Calu3 (cell line): Measurements from ENCODE around the gene TAS2R13. TPM values are rescaled to one million over a fixed set of nuclear protein-coding genes. Genes with fewer than 3 reads are reported as not detected.

Experiments
- BruUV-seq: library from RNA; stranded (reverse); fragments of 400-500 nt; replicated peaks from 2 replicates; lab custom pipeline; 2021; lab: Mats Ljungman, UMichigan
- CTCF ChIA-PET: fragments of 300-600 bp; sonication (Branson Sonifier 250); formaldehyde crosslinking; loops from one replicate; lab custom pipeline; 2022; ENCODE audit warnings: antibody characterized with exemption; lab: Charles Lee
- DNase-seq: peaks from one replicate; pipeline ENCODE4 v3.0.0; 2022
- H3K27ac Mint-ChIP-seq: one replicate; pipeline ENCODE4 v1.8.0; 2022; ENCODE audit warnings: mixed read lengths; ENCODE audit not compliant: unreplicated experiment
- H3K27me3 Mint-ChIP-seq: one replicate; pipeline ENCODE4 v1.8.0; 2022; ENCODE audit warnings: mixed read lengths; ENCODE audit not compliant: unreplicated experiment
- H3K36me3 Mint-ChIP-seq: one replicate; pipeline ENCODE4 v1.8.0; 2022; ENCODE audit warnings: mild to moderate bottlenecking, moderate library complexity, mixed read lengths; ENCODE audit not compliant: insufficient read depth, unreplicated experiment
- H3K4me1 Mint-ChIP-seq: one replicate; pipeline ENCODE4 v1.8.0; 2022; ENCODE audit warnings: mild to moderate bottlenecking, low read depth, mixed read lengths; ENCODE audit not compliant: unreplicated experiment
- H3K4me3 Mint-ChIP-seq: one replicate; pipeline ENCODE4 v1.8.0; 2022; ENCODE audit warnings: mild to moderate bottlenecking, low read depth, moderate library complexity, mixed read lengths; ENCODE audit not compliant: unreplicated experiment
- H3K9me3 Mint-ChIP-seq: one replicate; pipeline ENCODE4 v1.8.0; 2022; ENCODE audit warnings: low read depth, mixed read lengths; ENCODE audit not compliant: unreplicated experiment
- intact Hi-C: fragments of 100-400 bp; cut with micrococcal nuclease; formaldehyde crosslinking; loops from one replicate; pipeline ENCODE4 v1.10.0; 2022; ENCODE audit not compliant: unreplicated experiment
- total RNA-seq: library from RNA; stranded (reverse); gene quantifications from 2 replicates; pipeline ENCODE4 v1.2.3, GENCODE V29; 2022
- TF ChIP-seq, protein P1 (sequence below): fragments of 200-600 bp; IDR thresholded peaks from one replicate; pipeline ENCODE4 v1.8.0; 2022; ENCODE audit warnings: antibody characterized with exemption; ENCODE audit not compliant: unreplicated experiment

Gene TAS2R13
- total RNA-seq, 1 experiment from 2014 or later, result 2.5 TPM

DNA sequence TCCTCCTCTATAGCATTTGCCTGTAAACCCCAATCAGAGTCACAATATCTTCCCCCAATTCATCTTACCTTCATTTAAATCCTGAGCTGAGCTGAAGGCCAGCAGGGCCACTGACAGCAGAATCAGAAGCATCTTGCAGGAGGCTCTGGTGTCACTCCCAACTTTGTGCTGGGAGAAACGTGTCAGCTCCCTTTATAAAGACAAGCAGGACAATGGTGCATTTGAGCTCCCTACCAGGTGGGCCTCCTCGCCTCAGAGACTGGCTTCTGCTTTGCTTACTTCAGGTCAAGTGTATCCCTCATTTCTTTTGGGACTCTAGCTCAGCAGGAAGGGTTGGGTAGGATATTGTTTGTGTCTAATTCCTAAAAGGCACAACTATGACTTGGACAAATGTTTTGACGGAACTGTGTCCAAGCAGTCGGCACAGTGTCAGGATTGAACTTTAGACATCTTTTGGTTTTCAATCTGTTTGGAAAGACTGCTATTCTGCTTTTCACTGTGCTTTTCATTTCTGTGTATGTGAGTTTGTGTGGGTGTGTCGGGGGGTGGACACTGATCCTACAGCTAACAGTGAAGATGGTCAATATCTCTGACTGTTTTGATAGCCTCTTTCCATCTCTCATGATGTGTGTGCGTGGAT, 25.2 kb downstream of the TAS2R13 start, which contains the start of gene PRH1:
TSS of gene PRH1 (minus strand) at position 170 of the 640 bp plus-strand sequence. CDS start at position 132, 38 bp downstream.
- TF ChIP-seq, protein P1, sequence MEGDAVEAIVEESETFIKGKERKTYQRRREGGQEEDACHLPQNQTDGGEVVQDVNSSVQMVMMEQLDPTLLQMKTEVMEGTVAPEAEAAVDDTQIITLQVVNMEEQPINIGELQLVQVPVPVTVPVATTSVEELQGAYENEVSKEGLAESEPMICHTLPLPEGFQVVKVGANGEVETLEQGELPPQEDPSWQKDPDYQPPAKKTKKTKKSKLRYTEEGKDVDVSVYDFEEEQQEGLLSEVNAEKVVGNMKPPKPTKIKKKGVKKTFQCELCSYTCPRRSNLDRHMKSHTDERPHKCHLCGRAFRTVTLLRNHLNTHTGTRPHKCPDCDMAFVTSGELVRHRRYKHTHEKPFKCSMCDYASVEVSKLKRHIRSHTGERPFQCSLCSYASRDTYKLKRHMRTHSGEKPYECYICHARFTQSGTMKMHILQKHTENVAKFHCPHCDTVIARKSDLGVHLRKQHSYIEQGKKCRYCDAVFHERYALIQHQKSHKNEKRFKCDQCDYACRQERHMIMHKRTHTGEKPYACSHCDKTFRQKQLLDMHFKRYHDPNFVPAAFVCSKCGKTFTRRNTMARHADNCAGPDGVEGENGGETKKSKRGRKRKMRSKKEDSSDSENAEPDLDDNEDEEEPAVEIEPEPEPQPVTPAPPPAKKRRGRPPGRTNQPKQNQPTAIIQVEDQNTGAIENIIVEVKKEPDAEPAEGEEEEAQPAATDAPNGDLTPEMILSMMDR, result no peak
- intact Hi-C loops, result no loop called here

DNA sequence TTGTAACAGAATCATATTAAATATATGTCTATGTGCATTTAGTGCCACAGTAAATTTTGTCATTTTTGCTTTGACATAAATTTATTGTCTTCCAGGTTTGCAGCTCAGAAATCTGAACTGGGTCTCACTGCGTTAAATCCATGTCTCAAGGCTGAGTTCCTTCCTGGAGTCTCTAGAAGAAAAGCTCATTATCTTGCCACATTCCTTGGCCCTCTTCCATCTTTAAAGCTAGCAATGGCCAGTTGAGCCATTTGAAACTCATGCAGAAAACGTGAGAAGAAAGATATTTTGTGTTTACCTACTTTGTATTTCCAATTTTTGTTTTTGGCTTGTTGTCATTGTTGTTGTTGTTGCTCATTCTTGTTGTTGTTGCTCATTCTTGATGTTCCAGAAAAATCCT, 36.0 kb downstream of the TAS2R13 start:
- Mint-ChIP-seq H3K27me3 (no peaks in the 10 kb centered on the region), H3K27ac (no peak overlapping the region), H3K9me3 (peaks cover 4% of the 10 kb centered on the region), H3K36me3 (no peaks in the 10 kb centered on the region), H3K4me3 (no peak overlapping the region), H3K4me1 (no peaks in the 10 kb centered on the region)
- CTCF ChIA-PET, result no interaction called here
- no peak for DNase-seq
- no TSS peak for BruUV-seq
- TF ChIP-seq, protein P1, result no peak
- intact Hi-C loops, result no loop called here

More for the DNA sequence above, 25.2 kb downstream of the TAS2R13 start, which contains the start of gene PRH1:
- H3K36me3 Mint-ChIP-seq, result peaks cover 4% of the 10 kb centered on the region
- no peaks in the 10 kb centered on the region for H3K9me3 Mint-ChIP-seq
- CTCF ChIA-PET, result no interaction called here
- no peak within 1 kb of the TSS for H3K27ac Mint-ChIP-seq
- no TSS peak for BruUV-seq
- H3K4me3 Mint-ChIP-seq, result no peak within 1 kb of the TSS
- H3K27me3 Mint-ChIP-seq, result no peaks in the 10 kb centered on the region
- DNase-seq, result no peak
- H3K4me1 Mint-ChIP-seq, result no peaks in the 10 kb centered on the region

DNA sequence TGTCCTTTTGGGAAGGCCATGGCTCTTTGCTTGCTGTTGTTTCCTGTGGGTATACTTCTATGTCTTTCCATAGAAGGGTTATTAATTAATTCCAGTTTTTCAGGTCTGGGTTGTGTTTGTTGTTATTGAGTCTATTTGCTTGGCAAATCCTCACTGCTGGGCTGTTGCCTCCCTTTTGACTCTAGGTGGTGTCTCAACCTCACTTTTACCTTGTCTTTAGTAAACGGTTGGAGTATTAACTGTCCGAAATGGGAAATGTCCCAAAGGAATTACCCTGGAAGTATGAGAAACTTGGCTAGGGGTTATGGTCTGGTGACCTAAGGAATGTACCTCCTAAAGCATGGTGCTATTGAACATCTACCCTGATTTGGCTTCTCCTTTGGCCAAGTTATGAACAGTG, 42.0 kb downstream of the TAS2R13 start:
- intact Hi-C loops, result loop anchor here (2.0 to 5.0 kb wide), 2 partner anchors 331 to 690 kb away; partner anchors contain the start of gene TMEM52B
- CTCF ChIA-PET, result no interaction called here
- no peak overlapping the region for H3K27ac Mint-ChIP-seq
- H3K4me3 Mint-ChIP-seq, result no peak overlapping the region
- no peak for DNase-seq
- H3K27me3 Mint-ChIP-seq, result no peaks in the 10 kb centered on the region
- no TSS peak for BruUV-seq
- H3K36me3 Mint-ChIP-seq, result no peaks in the 10 kb centered on the region
- no peaks in the 10 kb centered on the region for H3K4me1 Mint-ChIP-seq
- TF ChIP-seq, protein P1, result no peak
- no peaks in the 10 kb centered on the region for H3K9me3 Mint-ChIP-seq

DNA sequence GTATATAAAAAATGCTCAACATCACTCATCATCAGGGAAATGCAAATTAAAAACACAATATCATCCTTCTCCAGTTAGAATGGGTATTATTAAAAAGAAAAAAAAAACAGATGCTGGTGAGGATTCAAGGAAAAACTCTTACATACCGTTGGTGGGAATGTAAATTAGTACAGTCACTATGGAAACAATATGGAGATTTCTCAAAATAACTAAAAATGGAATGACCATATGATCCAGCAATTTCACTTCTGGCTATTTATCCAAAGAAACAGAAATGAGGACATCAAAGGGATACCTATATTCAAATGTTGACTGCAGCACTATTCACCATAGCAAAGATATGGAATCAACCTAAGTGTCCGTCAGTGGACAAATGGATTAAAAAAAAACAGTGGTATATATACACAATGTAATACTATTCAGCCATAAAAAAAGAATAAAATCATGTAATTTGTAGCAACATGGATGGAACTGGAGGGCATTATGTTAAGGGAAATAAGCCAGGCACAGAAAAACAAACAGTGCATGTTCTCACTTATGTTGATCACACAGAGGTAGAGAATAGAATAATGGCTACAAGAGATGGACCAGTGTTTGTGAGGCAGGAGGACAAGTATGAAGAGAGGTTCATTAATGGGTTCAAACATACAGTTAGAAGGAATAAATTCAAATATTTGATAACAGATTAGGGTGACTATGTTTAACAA, 45.7 kb downstream of the TAS2R13 start:
- Mint-ChIP-seq H3K27ac (no peak overlapping the region), H3K36me3 (no peaks in the 10 kb centered on the region), H3K4me3 (no peak overlapping the region), H3K27me3 (no peaks in the 10 kb centered on the region), H3K4me1 (no peaks in the 10 kb centered on the region), H3K9me3 (peaks cover 7% of the 10 kb centered on the region)
- DNase-seq, result no peak
- TF ChIP-seq, protein P1, result no peak
- BruUV-seq, result no TSS peak
- CTCF ChIA-PET, result no interaction called here
- intact Hi-C loops, result no loop called here
